Hepatocyte (in vitro differentiated cells): Measurements from ENCODE around the gene RIMKLB. TPM values are rescaled to one million over a fixed set of nuclear protein-coding genes. Genes with fewer than 3 reads are reported as not detected.
"Not testable (repeated sequence)": the region's sequence is repeated elsewhere in the genome, so short reads cannot be mapped to it uniquely, and the experiment has no call there.

Source experiments
- DNase-seq: peaks from one replicate; pipeline ENCODE4 v3.0.0-alpha.2; 2016; ENCODE audit warnings: low spot score
- H2AFZ ChIP-seq: fragments of 200-600 bp; sonication (generic); 2 replicates; pipeline ENCODE4 v1.6.0; 2016; ENCODE audit warnings: antibody characterized with exemption, mild to moderate bottlenecking
- H3K27ac ChIP-seq: fragments of 200-600 bp; sonication (generic); 2 replicates; pipeline ENCODE4 v1.5.1; 2016; ENCODE audit warnings: mild to moderate bottlenecking
- H3K27me3 ChIP-seq: fragments of 200-600 bp; sonication (generic); 2 replicates; pipeline ENCODE4 v1.6.1; 2016
- H3K36me3 ChIP-seq: fragments of 200-600 bp; sonication (generic); replicated peaks from 2 replicates; pipeline ENCODE4 v1.5.1; 2016; ENCODE audit warnings: low read depth; ENCODE audit not compliant: insufficient read depth
- H3K4me1 ChIP-seq: fragments of 200-600 bp; sonication (generic); 2 replicates; pipeline ENCODE4 v1.5.1; 2016; ENCODE audit warnings: mild to moderate bottlenecking, moderate library complexity; ENCODE audit not compliant: insufficient read depth
- H3K4me2 ChIP-seq: fragments of 200-600 bp; sonication (generic); 2 replicates; pipeline ENCODE4 v1.6.0; 2016
- H3K4me3 ChIP-seq: fragments of 200-600 bp; sonication (generic); 2 replicates; pipeline ENCODE4 v1.5.1; 2016; ENCODE audit warnings: mild to moderate bottlenecking
- H3K79me2 ChIP-seq: fragments of 200-600 bp; sonication (generic); 2 replicates; pipeline ENCODE4 v1.6.0; 2017; ENCODE audit warnings: mild to moderate bottlenecking
- H3K9me2 ChIP-seq: fragments of 200-600 bp; sonication (generic); replicated peaks from 2 replicates; pipeline ENCODE4 v1.6.0; 2017; ENCODE audit warnings: mild to moderate bottlenecking; ENCODE audit not compliant: insufficient read depth
- H3K9me3 ChIP-seq: fragments of 200-600 bp; sonication (generic); 2 replicates; pipeline ENCODE4 v1.5.1; 2016; ENCODE audit warnings: low read depth, mild to moderate bottlenecking
- H4K20me1 ChIP-seq: fragments of 200-600 bp; sonication (generic); 2 replicates; pipeline ENCODE4 v1.6.0; 2016; ENCODE audit warnings: mild to moderate bottlenecking; ENCODE audit not compliant: insufficient read depth, poor library complexity, severe bottlenecking
- EZH2 ChIP-seq: fragments of 200-600 bp; sonication (generic); IDR thresholded peaks from 2 replicates; pipeline ENCODE4 v1.6.1; 2016; ENCODE audit warnings: antibody characterized with exemption, mild to moderate bottlenecking, borderline replicate concordance
- EZH2phosphoT487 ChIP-seq: fragments of 200-600 bp; sonication (generic); IDR thresholded peaks from one replicate; pipeline ENCODE4 v1.6.1; 2018; ENCODE audit warnings: antibody characterized with exemption, mild to moderate bottlenecking, low read depth, moderate library complexity; ENCODE audit not compliant: unreplicated experiment, severe bottlenecking
- WGBS: methylation state at CpG from one replicate; pipeline ENCODE4 v1.1.6; 2016; ENCODE audit warnings: low lambda C conversion rate; ENCODE audit errors: missing lambda C conversion rate; 5-methylcytosine and 5-hydroxymethylcytosine counted together
- polyA plus RNA-seq: library from polyadenylated mRNA; unstranded; fragments of >200 nt; fragmentation: Nextera tagmentation; extraction: Ambion mirVana; gene quantifications from 2 replicates; pipeline ENCODE4 v1.2.1, GENCODE V29; 2016
- total RNA-seq: library from RNA; depleted of rRNA; stranded (reverse); fragments of >200 nt; gene quantifications from 2 replicates; pipeline ENCODE4 v1.2.3, GENCODE V29; 2014
- TF ChIP-seq, protein P1 (sequence below): fragments of 200-600 bp; sonication (generic); IDR thresholded peaks from 2 replicates; pipeline ENCODE4 v1.5.1; 2016; ENCODE audit warnings: antibody characterized with exemption, mild to moderate bottlenecking; ENCODE audit not compliant: poor library complexity

Gene RIMKLB
- total and polyA plus RNA-seq, 2 experiments from 2014 or later, result 20.7 to 37.3 TPM

DNA sequence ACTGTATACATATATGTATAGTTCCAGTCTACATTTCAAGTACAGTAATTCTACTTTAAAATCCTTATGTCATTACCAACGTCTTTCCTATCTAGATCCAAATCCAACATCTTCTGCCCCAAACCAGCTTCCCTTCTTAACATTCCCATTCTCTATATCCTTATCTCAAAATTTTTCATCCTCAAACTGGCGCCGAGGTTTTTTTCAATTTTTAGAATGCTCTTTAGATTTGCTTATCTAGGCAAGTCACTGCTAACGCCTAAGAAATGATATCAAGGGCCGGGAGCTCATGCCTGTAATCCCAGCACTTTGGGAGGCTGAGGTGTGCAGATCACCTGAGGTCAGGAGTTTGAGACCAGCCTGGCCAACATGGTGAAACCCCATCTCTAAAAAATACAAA lies 48.3 kb downstream of the RIMKLB start:
- H4K20me1 ChIP-seq, result no peaks in the 10 kb centered on the region
- TF ChIP-seq, protein P1, sequence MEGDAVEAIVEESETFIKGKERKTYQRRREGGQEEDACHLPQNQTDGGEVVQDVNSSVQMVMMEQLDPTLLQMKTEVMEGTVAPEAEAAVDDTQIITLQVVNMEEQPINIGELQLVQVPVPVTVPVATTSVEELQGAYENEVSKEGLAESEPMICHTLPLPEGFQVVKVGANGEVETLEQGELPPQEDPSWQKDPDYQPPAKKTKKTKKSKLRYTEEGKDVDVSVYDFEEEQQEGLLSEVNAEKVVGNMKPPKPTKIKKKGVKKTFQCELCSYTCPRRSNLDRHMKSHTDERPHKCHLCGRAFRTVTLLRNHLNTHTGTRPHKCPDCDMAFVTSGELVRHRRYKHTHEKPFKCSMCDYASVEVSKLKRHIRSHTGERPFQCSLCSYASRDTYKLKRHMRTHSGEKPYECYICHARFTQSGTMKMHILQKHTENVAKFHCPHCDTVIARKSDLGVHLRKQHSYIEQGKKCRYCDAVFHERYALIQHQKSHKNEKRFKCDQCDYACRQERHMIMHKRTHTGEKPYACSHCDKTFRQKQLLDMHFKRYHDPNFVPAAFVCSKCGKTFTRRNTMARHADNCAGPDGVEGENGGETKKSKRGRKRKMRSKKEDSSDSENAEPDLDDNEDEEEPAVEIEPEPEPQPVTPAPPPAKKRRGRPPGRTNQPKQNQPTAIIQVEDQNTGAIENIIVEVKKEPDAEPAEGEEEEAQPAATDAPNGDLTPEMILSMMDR, result no peak
- TF ChIP-seq EZH2, result no peak
- no peak for TF ChIP-seq EZH2phosphoT487

DNA sequence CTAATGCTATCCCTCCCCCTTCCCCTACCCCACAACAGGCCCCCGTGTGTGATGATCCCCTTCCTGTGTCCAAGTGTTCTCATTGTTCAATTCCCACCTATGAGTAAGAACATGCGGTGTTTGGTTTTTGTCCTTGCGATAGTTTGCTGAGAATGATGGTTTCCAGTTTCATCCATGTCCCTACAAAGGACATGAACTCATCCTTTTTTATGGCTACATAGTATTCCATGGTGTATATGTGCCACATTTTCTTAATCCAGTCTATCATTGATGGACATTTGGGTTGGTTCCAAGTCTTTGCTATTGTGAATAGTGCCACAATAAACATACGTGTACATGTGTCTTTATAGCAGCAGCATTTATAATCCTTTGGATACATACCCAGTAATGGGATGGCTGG lies 62.3 kb downstream of the RIMKLB start:
- not testable (repeated sequence) for H3K4me3 ChIP-seq, H3K9me2 ChIP-seq, DNase-seq, H3K27ac ChIP-seq, H3K27me3 ChIP-seq, H3K79me2 ChIP-seq, H2AFZ ChIP-seq, H4K20me1 ChIP-seq, H3K4me1 ChIP-seq, H3K9me3 ChIP-seq, H3K4me2 ChIP-seq, H3K36me3 ChIP-seq
- 94% methylated on average over 4 of the region's 4 CpGs for WGBS

More for the DNA sequence above, 48.3 kb downstream of the RIMKLB start:
- no peaks in the 10 kb centered on the region for H3K36me3 ChIP-seq
- no peak overlapping the region for H3K4me3 ChIP-seq
- H2AFZ ChIP-seq, result no peak overlapping the region
- H3K27ac ChIP-seq, result no peak overlapping the region
- no peak for DNase-seq
- 88% methylated on average over 5 of the region's 5 CpGs for WGBS
- H3K79me2 ChIP-seq, result peaks cover 5% of the 10 kb centered on the region
- H3K9me2 ChIP-seq, result no peaks in the 10 kb centered on the region
- no peaks in the 10 kb centered on the region for H3K9me3 ChIP-seq
- no peaks in the 10 kb centered on the region for H3K27me3 ChIP-seq
- no peak overlapping the region for H3K4me2 ChIP-seq
- no peaks in the 10 kb centered on the region for H3K4me1 ChIP-seq

DNA sequence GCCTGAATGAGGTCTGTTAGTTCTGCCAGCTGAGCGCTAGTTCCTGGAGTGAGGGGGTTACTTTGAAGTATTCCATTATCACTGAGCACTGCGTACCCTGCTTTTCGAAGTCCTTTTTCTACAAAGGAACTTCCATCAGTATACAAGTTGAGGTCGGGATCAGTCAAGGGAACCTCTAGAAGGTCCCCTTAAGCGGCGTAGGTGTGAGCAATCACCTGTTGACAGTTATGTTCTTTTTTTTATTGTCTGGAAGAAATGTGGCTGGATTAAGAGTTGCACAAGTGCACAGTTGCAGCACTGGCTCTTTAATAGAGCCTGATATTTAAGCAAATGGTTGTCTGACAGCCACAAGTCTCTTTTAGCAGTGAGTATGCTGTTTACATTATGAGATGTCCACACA lies 64.9 kb downstream of the RIMKLB start:
- not testable (repeated sequence) for H3K27me3 ChIP-seq, H3K79me2 ChIP-seq, H3K4me1 ChIP-seq, H3K4me3 ChIP-seq, H4K20me1 ChIP-seq, DNase-seq, H3K36me3 ChIP-seq, H3K27ac ChIP-seq, H3K9me3 ChIP-seq, H3K4me2 ChIP-seq, H3K9me2 ChIP-seq, H2AFZ ChIP-seq
- WGBS, result 93% methylated on average over 6 of the region's 6 CpGs

DNA sequence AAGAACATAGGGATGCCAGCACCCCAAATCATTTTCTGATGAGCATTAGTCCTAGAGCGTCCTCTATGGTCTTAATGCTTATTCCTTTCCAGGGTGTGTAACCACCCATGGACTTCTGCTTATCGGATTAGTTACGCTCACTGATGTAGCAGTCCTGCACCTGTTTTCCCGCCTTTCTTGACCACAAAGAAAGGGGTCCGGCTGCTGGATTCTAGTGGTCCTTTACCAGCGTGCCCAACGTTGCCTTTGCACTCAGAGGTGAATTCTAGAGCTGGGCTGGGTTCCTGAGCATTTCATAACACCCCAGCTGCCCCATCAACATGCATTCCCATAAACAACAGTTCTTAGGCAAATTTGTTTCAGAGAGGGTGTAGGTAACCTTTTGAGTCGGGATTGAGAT lies 68.3 kb downstream of the RIMKLB start:
- H2AFZ ChIP-seq, DNase-seq, H3K79me2 ChIP-seq, H3K9me2 ChIP-seq, H3K4me1 ChIP-seq, H3K36me3 ChIP-seq, H3K27ac ChIP-seq, H3K27me3 ChIP-seq, H4K20me1 ChIP-seq, H3K9me3 ChIP-seq, H3K4me2 ChIP-seq, H3K4me3 ChIP-seq: not testable (repeated sequence)
- WGBS, result 96% methylated on average over 8 of the region's 8 CpGs

DNA sequence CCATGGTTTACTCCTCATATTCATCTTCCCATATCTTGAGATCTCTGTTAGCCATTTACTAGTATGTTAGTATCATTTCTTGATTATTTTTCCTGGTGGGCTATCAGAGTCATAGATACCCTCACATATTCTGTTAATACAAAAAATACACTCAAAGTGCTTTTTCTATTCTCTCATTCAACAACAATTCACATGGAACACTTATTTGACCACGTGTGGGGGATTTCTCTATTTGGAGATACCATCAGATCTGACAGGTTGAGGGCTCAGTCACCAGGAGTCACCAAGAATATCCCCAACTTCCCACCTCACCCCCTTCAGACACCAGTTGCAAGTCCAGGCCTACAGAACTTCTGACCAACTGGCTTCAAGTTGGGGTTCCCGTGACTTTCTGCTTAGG lies 72.7 kb downstream of the RIMKLB start:
- H3K4me2 ChIP-seq, result no peak overlapping the region
- H3K79me2 ChIP-seq, result no peaks in the 10 kb centered on the region
- no peak overlapping the region for H3K27ac ChIP-seq
- no peaks in the 10 kb centered on the region for H4K20me1 ChIP-seq
- no peaks in the 10 kb centered on the region for H3K4me1 ChIP-seq
- TF ChIP-seq EZH2 (no peak), EZH2phosphoT487 (no peak)
- TF ChIP-seq, protein P1, result no peak
- WGBS, result 88% methylated on average over 2 of the region's 2 CpGs
- H3K9me2 ChIP-seq, result no peaks in the 10 kb centered on the region
- no peak for DNase-seq
- no peak overlapping the region for H3K4me3 ChIP-seq
- no peaks in the 10 kb centered on the region for H3K27me3 ChIP-seq
- no peaks in the 10 kb centered on the region for H3K9me3 ChIP-seq
- H3K36me3 ChIP-seq, result no peaks in the 10 kb centered on the region
- H2AFZ ChIP-seq, result no peak overlapping the region
